Thoracic aorta (tissue), 2 donors: ENCODE measurements around the gene SRA1. TPM values are rescaled to one million over a fixed set of nuclear protein-coding genes. Genes with fewer than 3 reads are reported as not detected.

ENCODE experiments used
- ATAC-seq: fragments of 150-250 bp; one replicate; pipeline ENCODE4 v1.8.0; 2017; ENCODE audit warnings: low read depth; ENCODE audit not compliant: insufficient number of reproducible peaks, low FRiP score
- DNase-seq: peaks from one replicate; pipeline ENCODE4 v3.0.0-alpha.2; 2020; ENCODE audit warnings: low spot score
- H3K27ac ChIP-seq, 2 donors: fragments of 200-600 bp; sonication (generic); 1 replicate in 1 of 2; 2 replicates in 1 of 2; pipeline ENCODE4 v1.5.1; 2016; ENCODE audit warnings: mild to moderate bottlenecking in 2 of 2, moderate library complexity in 2 of 2
- H3K27me3 ChIP-seq: fragments of 200-600 bp; sonication (generic); replicated peaks from 2 replicates; pipeline ENCODE4 v1.6.0; 2016; ENCODE audit warnings: mild to moderate bottlenecking; ENCODE audit not compliant: insufficient read depth
- H3K36me3 ChIP-seq: fragments of 200-600 bp; sonication (generic); one replicate; pipeline ENCODE4 v1.5.1; 2016
- H3K4me1 ChIP-seq, 2 donors: fragments of 200-600 bp; sonication (generic); 1 replicate in 1 of 2; 2 replicates in 1 of 2; pipeline versions ENCODE4 v1.5.1 to v1.6.0; 2016; ENCODE audit warnings: low read depth in 2 of 2, mild to moderate bottlenecking in 1 of 2; ENCODE audit not compliant: control insufficient read depth in 1 of 2
- H3K4me3 ChIP-seq: fragments of 200-600 bp; sonication (generic); 2 replicates; pipeline ENCODE4 v1.5.1; 2016; ENCODE audit warnings: mild to moderate bottlenecking
- H3K9me3 ChIP-seq: fragments of 200-600 bp; sonication (generic); 2 replicates; pipeline ENCODE4 v1.5.1; 2016
- total RNA-seq, 2 donors: library from RNA; depleted of rRNA; stranded (reverse); fragments of >200 nt; gene quantifications; one replicate each; pipeline versions ENCODE4 v1.1.0 to v1.2.3, GENCODE V29; 2016
- TF ChIP-seq, protein P1 (sequence below): fragments of 200-600 bp; sonication (generic); IDR thresholded peaks from one replicate; pipeline ENCODE4 v1.5.1; 2019; ENCODE audit warnings: antibody characterized with exemption

The SRA1 gene
- total RNA-seq, 2 donors from 2014 or later = 29.6 to 34.3 TPM

DNA sequence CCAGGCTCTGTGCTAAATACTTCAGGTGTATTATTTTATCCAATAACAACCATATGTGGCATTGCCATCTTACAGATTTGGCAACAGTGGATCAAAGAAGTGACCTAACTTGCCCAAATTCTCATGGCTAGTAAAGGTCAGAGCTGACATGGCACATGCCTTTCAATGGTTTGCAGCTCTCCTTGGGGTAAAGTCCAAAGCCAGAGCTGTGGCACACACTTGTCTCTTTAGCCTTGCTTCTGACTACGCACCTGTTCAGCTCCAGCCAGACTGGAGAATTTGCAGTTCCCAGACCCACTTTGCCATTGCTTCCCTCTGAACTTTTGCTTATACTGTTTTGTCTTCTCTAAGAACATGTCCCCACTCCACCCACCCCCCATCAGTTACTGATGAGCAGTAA is 13.2 kb upstream of the SRA1 start:
- Histone ChIP-seq H3K27me3 (no peaks in the 10 kb centered on the region), H3K36me3 (peaks cover 13% of the 10 kb centered on the region), H3K9me3 (no peaks in the 10 kb centered on the region), H3K27ac (peak overlapping the region in 1 of 2 donors; percentile 65), H3K4me1 (peaks cover 8 to 49% of the 10 kb centered on the region in 2 donors), H3K4me3 (no peak overlapping the region)
- DNase-seq (no peak), ATAC-seq (no peak)
- TF ChIP-seq, protein P1, sequence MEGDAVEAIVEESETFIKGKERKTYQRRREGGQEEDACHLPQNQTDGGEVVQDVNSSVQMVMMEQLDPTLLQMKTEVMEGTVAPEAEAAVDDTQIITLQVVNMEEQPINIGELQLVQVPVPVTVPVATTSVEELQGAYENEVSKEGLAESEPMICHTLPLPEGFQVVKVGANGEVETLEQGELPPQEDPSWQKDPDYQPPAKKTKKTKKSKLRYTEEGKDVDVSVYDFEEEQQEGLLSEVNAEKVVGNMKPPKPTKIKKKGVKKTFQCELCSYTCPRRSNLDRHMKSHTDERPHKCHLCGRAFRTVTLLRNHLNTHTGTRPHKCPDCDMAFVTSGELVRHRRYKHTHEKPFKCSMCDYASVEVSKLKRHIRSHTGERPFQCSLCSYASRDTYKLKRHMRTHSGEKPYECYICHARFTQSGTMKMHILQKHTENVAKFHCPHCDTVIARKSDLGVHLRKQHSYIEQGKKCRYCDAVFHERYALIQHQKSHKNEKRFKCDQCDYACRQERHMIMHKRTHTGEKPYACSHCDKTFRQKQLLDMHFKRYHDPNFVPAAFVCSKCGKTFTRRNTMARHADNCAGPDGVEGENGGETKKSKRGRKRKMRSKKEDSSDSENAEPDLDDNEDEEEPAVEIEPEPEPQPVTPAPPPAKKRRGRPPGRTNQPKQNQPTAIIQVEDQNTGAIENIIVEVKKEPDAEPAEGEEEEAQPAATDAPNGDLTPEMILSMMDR = no peak

DNA sequence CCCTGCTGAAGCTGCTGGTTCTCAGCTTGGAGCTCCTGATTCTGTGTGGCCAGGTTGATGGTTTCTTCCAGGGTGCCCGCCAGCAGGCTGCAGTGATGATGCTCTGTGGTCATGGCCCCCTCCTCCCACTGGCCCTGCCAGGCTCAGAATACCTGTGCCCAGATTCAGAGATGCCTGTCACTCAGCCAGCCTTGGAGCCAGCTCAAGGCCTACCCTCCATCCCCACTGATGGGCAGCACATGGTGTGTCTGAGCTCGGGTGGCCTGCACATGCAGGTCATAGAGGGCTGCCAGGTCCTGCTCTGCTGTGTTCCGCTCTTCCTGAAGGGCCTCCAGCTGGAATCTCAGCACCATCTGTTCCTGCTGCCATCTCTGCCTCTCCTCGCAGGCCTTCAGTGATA is 12.8 kb upstream of the SRA1 start:
- DNase-seq (no peak), ATAC-seq (no peak)
- Histone ChIP-seq H3K4me3 (no peak overlapping the region), H3K27me3 (no peaks in the 10 kb centered on the region), H3K9me3 (no peaks in the 10 kb centered on the region), H3K36me3 (peaks cover 13% of the 10 kb centered on the region), H3K27ac (peak overlapping the region; percentile 44 to 65), H3K4me1 (peaks cover 13 to 53% of the 10 kb centered on the region in 2 donors)
- TF ChIP-seq, protein P1 = no peak

DNA sequence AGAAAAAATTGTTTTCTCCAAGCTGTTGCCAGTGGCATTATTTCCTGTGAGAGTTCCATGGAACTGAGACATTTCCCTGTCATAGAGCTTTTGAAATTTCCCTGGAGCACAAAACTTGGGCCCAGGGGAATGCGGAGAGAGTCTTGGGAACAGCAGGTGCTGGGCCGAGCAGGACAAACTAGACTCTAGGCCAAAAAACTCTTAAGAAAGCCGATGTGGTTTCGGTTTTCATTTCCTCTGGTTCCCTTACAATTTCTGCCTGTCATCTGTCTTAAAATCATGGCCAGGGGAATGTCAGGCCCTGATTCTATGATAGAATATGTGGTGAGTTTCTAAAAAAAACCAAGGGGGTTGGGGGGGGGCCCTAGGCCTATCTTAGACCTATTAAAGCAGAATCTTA is 11.9 kb upstream of the SRA1 start:
- TF ChIP-seq, protein P1 = no peak
- no peak for DNase-seq
- H3K4me3 ChIP-seq = peak overlapping the region; percentile 4
- peaks cover 13 to 54% of the 10 kb centered on the region in 2 donors for H3K4me1 ChIP-seq
- peaks cover 13% of the 10 kb centered on the region for H3K36me3 ChIP-seq
- peak overlapping the region; percentile 44 to 65 for H3K27ac ChIP-seq
- no peaks in the 10 kb centered on the region for H3K27me3 ChIP-seq
- no peaks in the 10 kb centered on the region for H3K9me3 ChIP-seq
- no peak for ATAC-seq

DNA sequence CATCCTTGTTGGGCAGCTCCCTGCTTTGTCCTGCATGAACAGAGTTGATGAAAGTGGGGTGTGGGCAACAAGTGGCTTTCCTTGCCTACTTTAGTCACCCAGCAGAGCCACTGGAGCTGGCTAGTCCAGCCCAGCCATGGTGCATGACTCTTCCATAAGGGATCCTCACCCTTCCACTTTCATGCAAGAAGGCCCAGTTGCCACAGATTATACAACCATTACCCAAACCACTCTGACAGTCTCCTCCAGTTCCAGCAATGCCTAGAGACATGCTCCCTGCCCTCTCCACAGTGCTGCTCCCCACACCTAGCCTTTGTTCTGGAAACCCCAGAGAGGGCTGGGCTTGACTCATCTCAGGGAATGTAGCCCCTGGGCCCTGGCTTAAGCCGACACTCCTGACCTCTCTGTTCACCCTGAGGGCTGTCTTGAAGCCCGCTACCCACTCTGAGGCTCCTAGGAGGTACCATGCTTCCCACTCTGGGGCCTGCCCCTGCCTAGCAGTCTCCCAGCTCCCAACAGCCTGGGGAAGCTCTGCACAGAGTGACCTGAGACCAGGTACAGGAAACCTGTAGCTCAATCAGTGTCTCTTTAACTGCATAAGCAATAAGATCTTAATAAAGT is 11.3 kb upstream of the SRA1 start:
- H3K9me3 ChIP-seq = no peaks in the 10 kb centered on the region
- no peak overlapping the region for H3K4me3 ChIP-seq
- H3K36me3 ChIP-seq = peaks cover 13% of the 10 kb centered on the region
- TF ChIP-seq, protein P1 = no peak
- H3K4me1 ChIP-seq = peaks cover 13 to 57% of the 10 kb centered on the region in 2 donors
- no peaks in the 10 kb centered on the region for H3K27me3 ChIP-seq
- H3K27ac ChIP-seq = peak overlapping the region; percentile 44 to 65
- ATAC-seq (no peak), DNase-seq (no peak)

DNA sequence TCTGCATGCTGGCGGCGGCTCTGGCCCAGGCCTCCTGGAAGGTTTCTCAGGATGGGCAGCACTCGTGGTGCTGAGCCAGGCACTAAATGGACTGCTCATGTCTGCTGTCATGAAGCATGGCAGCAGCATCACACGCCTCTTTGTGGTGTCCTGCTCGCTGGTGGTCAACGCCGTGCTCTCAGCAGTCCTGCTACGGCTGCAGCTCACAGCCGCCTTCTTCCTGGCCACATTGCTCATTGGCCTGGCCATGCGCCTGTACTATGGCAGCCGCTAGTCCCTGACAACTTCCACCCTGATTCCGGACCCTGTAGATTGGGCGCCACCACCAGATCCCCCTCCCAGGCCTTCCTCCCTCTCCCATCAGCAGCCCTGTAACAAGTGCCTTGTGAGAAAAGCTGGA is 10.6 kb upstream of the SRA1 start:
- Histone ChIP-seq H3K27me3 (no peaks in the 10 kb centered on the region), H3K9me3 (no peaks in the 10 kb centered on the region), H3K36me3 (peaks cover 13% of the 10 kb centered on the region), H3K4me3 (no peak overlapping the region), H3K4me1 (peaks cover 13 to 64% of the 10 kb centered on the region in 2 donors), H3K27ac (no peak overlapping the region)
- ATAC-seq = no peak
- no peak for DNase-seq
- TF ChIP-seq, protein P1 = no peak
